Osteoblast (primary cell): ENCODE data around the gene KLHL29. TPM values are rescaled to one million over a fixed set of nuclear protein-coding genes. Genes with fewer than 3 reads are reported as not detected.

Experiments used
- DNase-seq: peaks from one replicate; pipeline ENCODE4 v3.0.0; 2011; ENCODE audit warnings: low spot score, mixed read lengths; ENCODE audit not compliant: insufficient read length; ENCODE audit errors: missing footprints
- H2AFZ ChIP-seq: 2 replicates; pipeline ENCODE4 v1.6.0; 2011; ENCODE audit warnings: mild to moderate bottlenecking, low read length
- H3K27ac ChIP-seq: 2 replicates; pipeline ENCODE4 v1.5.1; 2011; ENCODE audit warnings: mild to moderate bottlenecking, low read depth, low read length, moderate library complexity
- H3K27me3 ChIP-seq: 2 replicates; pipeline ENCODE4 v1.6.0; 2012; ENCODE audit warnings: mild to moderate bottlenecking, control low read depth, inconsistent platforms, low read length, moderate library complexity; ENCODE audit not compliant: insufficient read depth
- H3K36me3 ChIP-seq: 2 replicates; pipeline ENCODE4 v1.5.1; 2011; ENCODE audit warnings: mild to moderate bottlenecking, low read length, control low read depth, moderate library complexity; ENCODE audit not compliant: insufficient read depth
- H3K4me1 ChIP-seq: 2 replicates; pipeline ENCODE4 v1.5.1; 2011; ENCODE audit warnings: mild to moderate bottlenecking, low read length, control low read depth, moderate library complexity; ENCODE audit not compliant: insufficient read depth
- H3K4me2 ChIP-seq: 2 replicates; pipeline ENCODE4 v1.6.0; 2011; ENCODE audit warnings: mild to moderate bottlenecking, low read length; ENCODE audit not compliant: insufficient read depth
- H3K4me3 ChIP-seq: fragments of 200-600 bp; sonication (generic); 3 replicates; pipeline ENCODE4 v1.5.1; 2012; ENCODE audit warnings: mild to moderate bottlenecking, low read length, inconsistent platforms; ENCODE audit not compliant: insufficient read depth
- H3K79me2 ChIP-seq: 2 replicates; pipeline ENCODE4 v1.6.0; 2012; ENCODE audit warnings: mild to moderate bottlenecking, low read length, control low read depth, inconsistent platforms; ENCODE audit not compliant: insufficient read depth
- H3K9me3 ChIP-seq: 2 replicates; pipeline ENCODE4 v1.5.1; 2011; ENCODE audit warnings: low read depth, low read length, control low read depth
- H4K20me1 ChIP-seq: 2 replicates; pipeline ENCODE4 v1.6.0; 2012; ENCODE audit warnings: mild to moderate bottlenecking, low read length, control low read depth; ENCODE audit not compliant: insufficient read depth
- total RNA-seq: library from RNA; depleted of rRNA; stranded (reverse); fragments of >200 nt; gene quantifications from 2 replicates; pipeline ENCODE4 v1.2.3, GENCODE V29; 2012
- TF ChIP-seq, protein P1 (sequence below): IDR thresholded peaks from 2 replicates; pipeline ENCODE4 v1.5.1; 2011; ENCODE audit warnings: mild to moderate bottlenecking, low read depth, low read length, moderate library complexity; ENCODE audit errors: extremely low read depth

Gene KLHL29
- total RNA-seq, 1 donor, result 3.3 TPM

GRCh38 chr2:23521060-23521459 lies 136.1 kb downstream of the KLHL29 start:
- H4K20me1 ChIP-seq, result no peaks in the 10 kb centered on the region
- H3K4me2 ChIP-seq, result no peak overlapping the region
- H2AFZ ChIP-seq, result no peak overlapping the region
- H3K27me3 ChIP-seq, result no peaks in the 10 kb centered on the region
- no peaks in the 10 kb centered on the region for H3K36me3 ChIP-seq
- H3K27ac ChIP-seq, result no peak overlapping the region
- no peak overlapping the region for H3K4me3 ChIP-seq
- no peaks in the 10 kb centered on the region for H3K9me3 ChIP-seq
- DNase-seq, result no peak
- no peaks in the 10 kb centered on the region for H3K79me2 ChIP-seq
- TF ChIP-seq, protein P1, sequence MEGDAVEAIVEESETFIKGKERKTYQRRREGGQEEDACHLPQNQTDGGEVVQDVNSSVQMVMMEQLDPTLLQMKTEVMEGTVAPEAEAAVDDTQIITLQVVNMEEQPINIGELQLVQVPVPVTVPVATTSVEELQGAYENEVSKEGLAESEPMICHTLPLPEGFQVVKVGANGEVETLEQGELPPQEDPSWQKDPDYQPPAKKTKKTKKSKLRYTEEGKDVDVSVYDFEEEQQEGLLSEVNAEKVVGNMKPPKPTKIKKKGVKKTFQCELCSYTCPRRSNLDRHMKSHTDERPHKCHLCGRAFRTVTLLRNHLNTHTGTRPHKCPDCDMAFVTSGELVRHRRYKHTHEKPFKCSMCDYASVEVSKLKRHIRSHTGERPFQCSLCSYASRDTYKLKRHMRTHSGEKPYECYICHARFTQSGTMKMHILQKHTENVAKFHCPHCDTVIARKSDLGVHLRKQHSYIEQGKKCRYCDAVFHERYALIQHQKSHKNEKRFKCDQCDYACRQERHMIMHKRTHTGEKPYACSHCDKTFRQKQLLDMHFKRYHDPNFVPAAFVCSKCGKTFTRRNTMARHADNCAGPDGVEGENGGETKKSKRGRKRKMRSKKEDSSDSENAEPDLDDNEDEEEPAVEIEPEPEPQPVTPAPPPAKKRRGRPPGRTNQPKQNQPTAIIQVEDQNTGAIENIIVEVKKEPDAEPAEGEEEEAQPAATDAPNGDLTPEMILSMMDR, result no peak
- peaks cover 14% of the 10 kb centered on the region for H3K4me1 ChIP-seq

- Histone ChIP-seq H3K9me3 (no peaks in the 10 kb centered on the region), H3K27ac (no peak overlapping the region), H4K20me1 (no peaks in the 10 kb centered on the region), H3K4me1 (peaks cover 14% of the 10 kb centered on the region), H3K4me2 (no peak overlapping the region), H3K27me3 (no peaks in the 10 kb centered on the region), H3K36me3 (no peaks in the 10 kb centered on the region), H3K79me2 (no peaks in the 10 kb centered on the region), H3K4me3 (no peak overlapping the region), H2AFZ (no peak overlapping the region)
- peak; percentile 36 for DNase-seq
- TF ChIP-seq, protein P1, result no peak
Measured at GRCh38 chr2:23522726-23523372, 137.9 kb downstream of the KLHL29 start.

DNA sequence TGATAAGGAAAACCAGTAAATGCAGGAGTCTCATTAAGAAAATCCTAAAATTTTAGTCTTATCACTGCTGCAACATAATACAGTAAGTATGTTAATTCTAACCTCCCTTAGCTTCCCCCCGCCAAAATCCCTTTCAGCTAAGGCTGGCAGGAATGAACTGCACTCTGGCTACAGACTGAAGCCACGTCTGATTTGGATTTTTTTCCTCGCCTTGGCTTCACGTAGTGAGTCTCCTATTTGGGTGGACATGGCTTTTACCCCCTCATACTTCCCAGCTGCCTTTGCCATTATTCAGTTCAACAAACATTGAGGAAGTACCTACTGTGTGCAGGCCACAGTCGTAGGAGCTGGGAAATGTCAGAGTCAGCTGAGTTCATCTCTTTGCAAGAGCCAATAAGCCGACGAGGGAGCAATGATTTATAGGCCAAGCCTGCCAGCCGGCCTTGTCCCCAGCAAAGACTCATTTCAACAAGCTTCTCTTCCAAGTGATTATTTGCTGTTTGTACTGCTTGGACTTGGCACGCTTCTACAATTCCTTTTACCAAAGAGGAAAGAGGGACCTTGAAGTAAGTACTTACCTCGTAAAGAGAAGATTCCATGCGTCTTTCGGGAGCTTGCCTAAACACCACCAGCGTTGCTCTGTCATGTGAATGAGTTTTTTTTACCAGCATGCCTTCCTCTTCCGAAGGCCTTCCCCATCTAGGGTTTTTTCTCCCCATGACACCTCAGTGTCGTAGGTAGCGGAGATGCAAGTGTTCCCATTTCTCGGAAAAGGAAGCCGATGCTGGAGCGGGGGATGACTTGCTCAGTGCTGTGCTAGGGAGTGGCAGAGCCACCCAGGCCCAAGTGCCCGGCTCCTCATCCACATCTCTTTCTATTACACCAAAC lies 138.6 kb downstream of the KLHL29 start:
- no peak overlapping the region for H3K4me3 ChIP-seq

More for the DNA sequence above, 138.6 kb downstream of the KLHL29 start:
- Histone ChIP-seq H3K27ac (no peak overlapping the region), H3K4me1 (peaks cover 14% of the 10 kb centered on the region), H3K9me3 (no peaks in the 10 kb centered on the region), H3K4me2 (no peak overlapping the region), H4K20me1 (no peaks in the 10 kb centered on the region), H3K27me3 (no peaks in the 10 kb centered on the region), H3K79me2 (no peaks in the 10 kb centered on the region), H2AFZ (peak overlapping the region; percentile 4), H3K36me3 (no peaks in the 10 kb centered on the region)
- DNase-seq, result peak; percentile 75
- TF ChIP-seq, protein P1, result no peak
